Iris pigment epithelial cell (primary cell): Measurements from ENCODE around the gene FBXW4.

ENCODE experiments used
- DNase-seq: peaks from one replicate; pipeline ENCODE4 v3.0.0-alpha.2; 2011; ENCODE audit warnings: low read depth

Gene FBXW4

DNA sequence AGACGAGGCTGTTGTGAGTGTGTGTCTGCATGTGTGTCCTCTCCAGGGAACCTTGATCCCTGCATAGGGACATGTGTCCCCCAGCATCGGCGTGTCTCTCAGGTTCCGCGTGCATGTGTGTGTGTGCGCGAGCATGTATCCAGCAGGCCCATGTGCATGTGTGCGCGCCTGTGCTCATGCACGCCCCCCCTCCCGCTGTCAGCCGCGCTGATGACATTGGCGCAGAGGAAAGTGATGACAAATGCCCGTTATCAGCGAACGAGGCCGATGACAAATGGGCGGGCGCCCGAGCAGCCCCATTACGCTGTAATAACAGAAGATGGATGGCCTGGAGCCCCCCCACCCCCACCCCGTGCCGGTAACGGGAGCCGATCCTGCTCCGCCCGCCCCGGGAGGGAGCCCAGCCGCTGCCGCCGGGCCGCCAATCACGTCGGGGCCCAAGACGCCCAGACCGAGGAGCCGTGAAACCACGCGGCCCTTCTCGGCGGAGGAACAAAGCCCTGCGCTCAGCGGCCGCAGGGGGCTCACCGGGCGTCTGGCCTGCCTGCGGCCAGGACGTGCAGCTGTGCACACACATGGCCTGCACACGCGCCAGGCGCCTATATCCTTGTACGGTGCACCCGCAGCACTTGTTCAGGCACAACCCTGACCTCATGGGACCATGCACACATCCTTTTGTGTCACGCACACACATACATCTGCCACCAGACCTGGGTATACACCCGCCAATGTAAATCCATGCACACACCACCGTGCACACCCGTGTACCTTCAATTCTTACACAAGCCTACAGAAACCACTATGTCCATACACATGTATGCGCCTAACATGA lies 128.4 kb downstream of the FBXW4 start:
- no peak for DNase-seq

DNA sequence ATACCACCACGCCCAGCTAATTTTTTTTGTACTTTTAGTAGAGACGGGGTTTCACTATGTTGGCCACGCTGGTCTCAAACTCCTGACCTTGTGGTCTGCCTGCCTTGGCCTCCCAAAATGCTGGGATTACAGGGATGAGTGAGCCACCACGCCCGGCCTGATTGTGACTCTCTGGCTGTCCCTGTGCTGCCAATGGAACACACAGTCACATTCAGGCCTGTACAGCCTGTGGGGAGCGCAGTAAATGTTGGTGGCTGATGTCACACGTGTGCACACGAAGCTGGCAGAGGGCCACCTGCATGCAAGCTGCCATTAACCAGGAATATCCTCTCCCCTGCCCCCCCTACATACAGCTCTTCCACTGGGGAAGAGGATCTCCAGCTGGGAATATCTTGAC lies 129.0 kb downstream of the FBXW4 start:
- DNase-seq, result no peak

DNA sequence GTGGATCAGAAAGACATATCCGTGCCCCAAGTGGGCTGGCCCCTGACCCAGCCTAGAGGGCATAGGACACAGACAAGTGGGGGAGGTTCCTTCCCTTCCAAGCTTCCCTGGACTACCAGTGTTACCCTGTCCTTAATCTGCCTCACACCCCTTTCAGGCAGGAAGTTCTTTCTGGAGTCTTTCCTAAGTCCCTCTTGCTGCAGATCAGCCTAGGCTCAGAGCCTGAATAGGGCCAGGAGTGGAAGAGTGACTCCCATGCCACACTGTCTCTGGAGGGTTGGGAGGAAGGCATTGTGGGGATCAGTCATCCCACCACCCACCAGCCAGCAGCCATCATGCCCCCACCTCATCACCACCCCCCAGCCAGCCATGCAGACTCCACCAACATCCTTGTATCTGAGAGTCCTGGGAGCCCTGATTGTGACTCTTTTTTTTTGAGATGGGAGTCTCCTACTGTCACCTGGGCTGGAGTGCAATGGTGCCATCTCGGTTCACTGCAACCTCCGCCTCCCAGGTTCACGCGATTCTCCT lies 129.5 kb downstream of the FBXW4 start:
- no peak for DNase-seq

DNA sequence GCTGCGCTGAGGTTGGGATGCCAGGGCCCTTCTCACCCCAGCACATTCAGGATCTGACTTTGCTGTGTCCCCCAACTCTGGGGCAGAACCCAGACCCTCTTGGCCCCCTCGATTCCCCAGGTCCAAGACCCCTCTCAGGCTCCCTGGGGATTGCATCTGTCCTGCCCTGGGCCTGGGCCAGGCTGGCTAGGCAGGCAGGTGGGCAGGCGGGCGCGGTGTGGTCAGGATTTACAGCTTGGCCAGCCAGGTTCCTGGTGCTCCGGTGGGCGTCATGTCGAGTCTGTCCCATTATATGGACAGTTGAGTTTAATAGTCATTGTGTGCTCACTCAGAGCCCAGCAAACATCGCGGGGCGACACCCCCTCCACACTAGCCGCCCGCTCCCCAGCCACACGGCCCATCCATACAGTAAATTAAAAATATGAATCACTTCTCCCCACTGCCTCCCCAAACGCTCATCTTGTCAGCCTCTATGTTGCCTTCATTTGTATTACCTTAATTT lies 130.4 kb downstream of the FBXW4 start:
- no peak for DNase-seq

DNA sequence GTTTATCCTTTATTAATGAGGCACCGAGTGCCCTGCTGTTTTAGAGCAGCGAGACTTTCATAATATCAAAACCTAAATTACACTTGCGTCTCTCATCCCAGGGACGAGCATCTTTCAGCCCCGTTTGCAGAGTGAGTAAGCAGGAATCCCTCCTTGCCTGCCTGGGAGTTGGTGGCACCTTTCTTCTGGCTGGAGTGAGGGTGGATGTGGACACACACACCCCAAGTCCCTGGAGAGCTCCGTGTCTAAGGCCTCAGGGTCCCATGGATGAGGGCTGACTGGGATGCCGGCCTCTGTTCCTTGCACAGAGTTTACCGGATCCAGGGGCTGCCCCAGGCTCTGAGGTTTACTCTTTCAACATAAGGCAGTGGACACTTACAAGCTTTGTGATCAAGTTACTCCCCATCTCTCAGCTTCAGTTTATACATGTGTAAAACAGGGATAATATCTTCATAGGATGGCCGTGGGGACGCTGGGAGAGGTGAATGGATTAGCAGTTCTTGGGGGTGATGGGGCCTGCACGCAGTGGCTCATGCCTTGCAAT lies 131.4 kb downstream of the FBXW4 start:
- no peak for DNase-seq

DNA sequence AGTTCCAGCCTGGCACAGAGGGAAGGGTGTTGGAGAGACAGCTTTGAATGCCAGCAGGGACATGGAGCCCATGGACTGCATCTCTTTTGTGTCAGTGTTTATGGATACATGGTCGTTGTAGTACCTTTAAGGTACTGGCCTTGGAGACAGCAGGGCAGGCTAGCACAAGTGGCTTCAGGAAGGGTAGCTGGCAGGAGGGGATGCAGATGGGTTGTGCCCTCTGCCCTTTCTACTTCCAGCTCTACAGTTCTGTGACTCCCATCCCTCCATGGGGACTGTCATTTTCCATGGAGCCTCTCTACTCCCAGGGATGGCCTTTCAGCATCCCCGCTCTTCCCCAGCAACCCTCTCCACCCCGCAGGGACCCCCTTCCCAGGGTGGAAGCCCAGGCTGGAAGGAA lies 132.0 kb downstream of the FBXW4 start:
- no peak for DNase-seq

DNA sequence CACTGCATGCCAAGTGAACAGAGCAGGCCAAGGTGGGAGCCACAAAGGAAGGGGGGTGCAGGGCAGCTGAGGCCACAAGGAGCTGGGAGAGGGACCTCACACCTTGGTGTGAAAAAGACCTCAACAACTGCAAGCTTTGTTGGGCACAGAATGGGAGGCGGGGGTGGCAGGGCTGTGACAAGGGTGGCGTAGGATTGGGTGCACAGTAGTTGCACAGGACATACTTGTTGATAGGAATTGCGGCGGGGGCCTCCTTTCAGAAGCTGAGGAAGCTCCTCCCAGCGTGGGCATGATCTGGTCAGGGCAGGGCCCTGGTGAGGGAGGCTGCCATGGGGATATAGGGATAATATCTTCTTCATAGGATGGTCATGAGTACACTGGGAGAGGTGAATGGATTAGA lies 132.7 kb downstream of the FBXW4 start:
- DNase-seq, result no peak

DNA sequence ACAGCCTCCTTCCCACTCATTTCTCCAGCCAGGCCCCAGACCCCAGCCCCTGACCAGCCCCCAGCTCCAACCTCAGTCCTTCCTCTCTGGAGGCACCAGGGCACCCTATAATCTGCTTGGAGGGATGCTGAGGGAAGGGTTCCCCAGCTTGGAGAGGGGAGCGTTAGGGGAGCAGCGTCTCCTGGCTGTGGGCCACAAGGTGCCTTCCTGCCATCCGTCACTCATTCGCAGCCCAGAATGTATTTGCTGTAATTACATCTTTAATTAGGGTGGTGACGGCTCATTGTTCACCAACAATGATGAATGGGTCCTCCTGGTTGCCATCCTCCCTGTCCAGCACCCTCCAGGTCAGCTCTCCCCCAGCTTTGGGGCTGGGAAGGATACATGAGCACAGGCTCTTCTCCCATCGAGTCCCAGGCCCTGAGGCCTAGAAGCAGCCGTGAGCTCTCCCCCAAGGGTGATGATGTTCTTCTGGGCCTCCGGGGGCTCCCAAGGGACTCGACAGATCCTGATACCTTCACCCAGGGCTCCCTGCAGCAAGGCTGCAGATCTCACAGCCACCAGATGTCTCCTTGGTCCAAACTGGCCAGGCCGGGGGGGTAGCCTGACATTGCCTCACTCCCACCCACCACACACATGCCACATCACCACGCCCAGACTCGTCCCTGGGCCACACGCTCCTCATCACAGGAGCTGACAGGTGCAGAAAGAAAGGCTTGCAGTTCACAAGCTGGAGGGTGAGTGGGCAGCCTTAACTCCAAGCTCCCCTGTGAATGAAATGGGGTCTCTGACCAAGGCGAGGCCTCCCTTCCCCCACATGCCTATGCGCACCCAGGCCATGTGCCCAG lies 133.7 kb downstream of the FBXW4 start:
- no peak for DNase-seq
